ENCODE measurements around the gene WDR77.
A peak's percentile ranks its signal among the peaks of the same experiment; 100 is the strongest.

The WDR77 gene

DNA sequence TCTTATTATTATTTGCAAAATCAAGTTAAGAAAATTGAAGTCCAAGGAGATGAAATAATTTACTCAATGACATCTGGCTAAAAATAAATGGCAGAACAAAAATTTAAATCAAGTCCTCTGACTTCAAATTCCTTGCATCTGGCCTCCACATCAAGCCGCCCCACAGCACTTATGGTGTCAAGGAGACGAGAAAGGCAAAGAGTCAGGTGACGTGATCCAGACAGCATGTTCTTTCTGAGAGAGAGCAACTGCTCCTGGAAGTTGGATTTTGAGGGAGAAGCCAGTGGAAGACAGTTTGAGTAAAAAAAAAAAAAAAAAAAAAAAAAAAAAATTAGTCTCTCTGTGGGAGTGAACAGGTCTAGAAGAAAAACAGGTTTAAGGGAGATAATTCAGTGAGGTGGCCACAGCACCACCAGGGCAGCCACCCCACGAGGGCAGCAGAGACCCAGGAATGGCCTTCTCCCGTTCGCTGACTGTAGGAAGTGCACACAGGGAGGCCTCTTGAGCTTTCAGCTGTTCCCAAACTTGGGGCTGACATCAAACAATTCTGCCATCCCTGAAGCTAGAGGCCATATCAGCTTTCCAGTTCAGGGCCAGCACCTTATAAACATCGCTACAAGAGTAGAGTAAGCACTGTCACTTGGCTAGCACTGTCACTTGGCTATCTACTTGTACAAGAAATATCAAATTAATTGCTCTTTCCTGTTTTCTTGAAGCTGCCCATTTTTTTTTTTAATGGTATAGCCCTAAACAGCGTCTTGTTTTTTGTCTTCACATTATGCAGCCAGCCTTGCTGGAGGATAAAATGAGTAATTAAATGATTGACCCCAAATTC is 32.5 kb upstream of the WDR77 start:
- H3K27ac Mint-ChIP-seq, result peak overlapping the region in 1 of 3 experiments; percentile 59
- no peak overlapping the region for H3K4me3 Mint-ChIP-seq
- TF ChIP-seq, protein P1, sequence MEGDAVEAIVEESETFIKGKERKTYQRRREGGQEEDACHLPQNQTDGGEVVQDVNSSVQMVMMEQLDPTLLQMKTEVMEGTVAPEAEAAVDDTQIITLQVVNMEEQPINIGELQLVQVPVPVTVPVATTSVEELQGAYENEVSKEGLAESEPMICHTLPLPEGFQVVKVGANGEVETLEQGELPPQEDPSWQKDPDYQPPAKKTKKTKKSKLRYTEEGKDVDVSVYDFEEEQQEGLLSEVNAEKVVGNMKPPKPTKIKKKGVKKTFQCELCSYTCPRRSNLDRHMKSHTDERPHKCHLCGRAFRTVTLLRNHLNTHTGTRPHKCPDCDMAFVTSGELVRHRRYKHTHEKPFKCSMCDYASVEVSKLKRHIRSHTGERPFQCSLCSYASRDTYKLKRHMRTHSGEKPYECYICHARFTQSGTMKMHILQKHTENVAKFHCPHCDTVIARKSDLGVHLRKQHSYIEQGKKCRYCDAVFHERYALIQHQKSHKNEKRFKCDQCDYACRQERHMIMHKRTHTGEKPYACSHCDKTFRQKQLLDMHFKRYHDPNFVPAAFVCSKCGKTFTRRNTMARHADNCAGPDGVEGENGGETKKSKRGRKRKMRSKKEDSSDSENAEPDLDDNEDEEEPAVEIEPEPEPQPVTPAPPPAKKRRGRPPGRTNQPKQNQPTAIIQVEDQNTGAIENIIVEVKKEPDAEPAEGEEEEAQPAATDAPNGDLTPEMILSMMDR (IDR thresholded peaks at IDR 0.05; ENCODE audit: unreplicated experiment in 3 of 3), result peak; percentile 71 to 80 (median 72)
- no peaks in the 10 kb centered on the region for H3K36me3 Mint-ChIP-seq (ENCODE audit: low read depth)
- H3K4me1 Mint-ChIP-seq, result peaks cover 17% of the 10 kb centered on the region
- H3K9me3 Mint-ChIP-seq, result no peaks in the 10 kb centered on the region
- H3K27me3 Mint-ChIP-seq (ENCODE audit: low read depth), result no peaks in the 10 kb centered on the region

DNA sequence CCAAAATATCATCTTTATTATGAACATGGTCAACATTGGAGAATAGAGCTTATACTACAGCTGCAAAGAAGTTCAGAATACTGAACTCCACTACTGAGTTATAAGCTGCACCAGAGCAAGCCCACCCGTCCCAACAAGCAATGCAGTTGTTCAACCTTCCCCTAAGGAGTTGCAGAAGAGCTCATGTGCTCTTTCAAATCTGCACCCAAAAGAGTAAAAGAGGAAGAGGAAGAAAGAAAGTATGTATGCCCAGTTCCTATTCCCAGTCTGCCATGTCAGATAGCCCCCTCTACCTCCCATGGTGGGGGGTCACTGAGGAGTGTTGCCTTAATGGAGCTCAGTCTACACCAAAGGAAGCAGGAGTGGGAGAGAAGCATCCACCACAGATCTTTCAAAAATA is 31.6 kb upstream of the WDR77 start:
- peaks cover 17% of the 10 kb centered on the region for H3K4me1 Mint-ChIP-seq
- TF ChIP-seq, protein P1 (IDR thresholded peaks at IDR 0.05; ENCODE audit: unreplicated experiment in 3 of 3), result no peak
- no peaks in the 10 kb centered on the region for H3K9me3 Mint-ChIP-seq
- H3K36me3 Mint-ChIP-seq (ENCODE audit: low read depth), result no peaks in the 10 kb centered on the region
- no peak overlapping the region for H3K4me3 Mint-ChIP-seq
- no peaks in the 10 kb centered on the region for H3K27me3 Mint-ChIP-seq (ENCODE audit: low read depth)
- no peak overlapping the region for H3K27ac Mint-ChIP-seq

DNA sequence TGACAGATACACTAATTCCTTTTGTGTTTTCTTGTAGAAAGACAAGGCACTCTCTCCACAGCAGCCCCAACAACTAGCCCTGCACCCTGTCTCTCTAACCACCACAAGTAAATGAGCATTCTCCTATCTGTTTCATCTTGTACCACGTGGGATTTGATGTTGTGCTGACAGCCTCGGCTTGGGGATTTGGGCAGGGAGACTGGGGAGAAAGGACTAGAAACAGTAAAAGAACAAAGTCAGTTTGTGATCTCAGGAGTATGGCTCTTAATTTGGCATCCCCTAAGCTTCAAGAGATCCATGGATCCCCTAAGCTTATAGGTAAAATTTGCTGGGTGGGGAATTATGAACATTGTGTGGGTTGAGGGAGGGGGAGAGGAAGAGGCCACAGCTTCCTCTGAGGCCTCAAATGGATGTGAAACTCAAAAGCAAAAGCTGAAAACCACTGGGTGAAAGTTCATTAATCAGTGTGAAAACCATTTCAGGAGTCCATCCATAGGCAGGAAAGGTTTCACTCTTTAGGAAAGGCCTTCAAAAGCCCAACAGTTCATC is 27.8 kb upstream of the WDR77 start:
- Mint-ChIP-seq H3K27me3 (ENCODE audit: low read depth) (no peaks in the 10 kb centered on the region), H3K27ac (no peak overlapping the region), H3K36me3 (ENCODE audit: low read depth) (peaks cover 5% of the 10 kb centered on the region), H3K4me3 (no peak overlapping the region), H3K9me3 (no peaks in the 10 kb centered on the region), H3K4me1 (peaks cover 7% of the 10 kb centered on the region)
- TF ChIP-seq, protein P1 (IDR thresholded peaks at IDR 0.05; ENCODE audit: unreplicated experiment in 3 of 3), result no peak

DNA sequence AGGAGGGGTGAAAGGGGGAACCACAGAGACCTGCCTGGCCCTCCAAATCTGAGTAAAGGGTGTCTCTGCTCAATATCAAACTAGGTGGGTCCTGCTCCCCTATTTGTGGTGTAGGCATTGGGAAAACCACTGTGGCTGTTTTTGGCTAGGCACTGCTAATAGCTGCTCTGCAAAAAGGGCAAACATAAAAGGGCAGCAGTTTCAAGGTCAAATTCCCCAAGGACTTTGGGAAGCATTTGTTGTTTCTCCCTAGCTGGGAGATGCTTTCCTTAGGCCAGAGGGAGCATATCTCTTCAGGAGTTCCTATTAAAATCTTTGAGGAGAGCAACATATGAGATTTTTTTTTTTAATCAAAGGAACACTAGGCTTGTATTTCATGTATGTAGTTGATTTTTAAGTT is 27.2 kb upstream of the WDR77 start:
- Mint-ChIP-seq H3K4me3 (no peak overlapping the region), H3K4me1 (peaks cover under 1% of the 10 kb centered on the region), H3K27me3 (ENCODE audit: low read depth) (no peaks in the 10 kb centered on the region), H3K27ac (no peak overlapping the region), H3K9me3 (no peaks in the 10 kb centered on the region), H3K36me3 (ENCODE audit: low read depth) (peaks cover 5% of the 10 kb centered on the region)
- TF ChIP-seq, protein P1 (IDR thresholded peaks at IDR 0.05; ENCODE audit: unreplicated experiment in 3 of 3), result no peak

DNA sequence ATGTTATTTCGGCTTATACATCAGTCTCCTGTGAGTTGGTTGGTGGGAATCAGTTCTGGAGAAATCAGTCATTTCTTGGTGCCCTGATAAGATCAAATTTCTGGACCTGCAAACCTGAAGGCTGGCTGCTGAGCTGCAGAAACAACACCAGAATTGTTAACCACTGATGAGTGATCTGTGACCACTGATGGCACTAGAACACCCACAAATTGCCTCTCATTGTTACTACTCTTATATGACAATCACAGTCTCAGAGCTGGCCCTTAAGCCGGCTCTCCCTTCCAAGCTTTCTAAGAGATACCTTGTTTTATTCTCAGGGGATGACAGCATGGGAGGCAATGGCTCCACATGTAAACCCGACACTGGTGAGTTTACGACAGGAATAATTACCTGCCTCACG is 26.6 kb upstream of the WDR77 start:
- Mint-ChIP-seq H3K4me1 (no peaks in the 10 kb centered on the region), H3K36me3 (ENCODE audit: low read depth) (peaks cover 5% of the 10 kb centered on the region), H3K4me3 (no peak overlapping the region), H3K27ac (no peak overlapping the region), H3K9me3 (no peaks in the 10 kb centered on the region), H3K27me3 (ENCODE audit: low read depth) (no peaks in the 10 kb centered on the region)
- TF ChIP-seq, protein P1 (IDR thresholded peaks at IDR 0.05; ENCODE audit: unreplicated experiment in 3 of 3), result no peak

DNA sequence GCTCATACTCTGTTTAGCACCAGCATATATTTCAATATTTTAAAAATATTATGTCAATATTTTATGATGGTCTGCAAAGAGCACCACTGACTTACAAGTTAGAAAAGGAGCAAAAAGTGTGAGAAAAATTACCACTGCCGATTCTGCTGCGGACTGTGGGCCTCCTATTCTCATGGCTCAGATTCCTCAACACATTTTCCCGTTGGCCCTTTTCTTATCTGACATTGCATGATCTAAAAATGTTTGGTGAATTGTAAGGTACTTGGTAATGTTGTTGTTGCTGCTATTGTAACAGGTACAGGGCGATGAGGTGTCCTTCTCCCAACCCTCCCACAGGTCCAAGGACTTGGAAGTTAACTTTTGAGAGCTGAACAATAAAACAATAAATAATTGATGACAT is 25.5 kb upstream of the WDR77 start:
- no peaks in the 10 kb centered on the region for H3K27me3 Mint-ChIP-seq (ENCODE audit: low read depth)
- no peak overlapping the region for H3K27ac Mint-ChIP-seq
- H3K36me3 Mint-ChIP-seq (ENCODE audit: low read depth), result peaks cover 5% of the 10 kb centered on the region
- H3K9me3 Mint-ChIP-seq, result no peaks in the 10 kb centered on the region
- TF ChIP-seq, protein P1 (IDR thresholded peaks at IDR 0.05; ENCODE audit: unreplicated experiment in 3 of 3), result no peak
- no peak overlapping the region for H3K4me3 Mint-ChIP-seq
- no peaks in the 10 kb centered on the region for H3K4me1 Mint-ChIP-seq

Measured in nephron (organoid).